ENCODE data around the gene ACIN1. TPM values are rescaled to one million over a fixed set of nuclear protein-coding genes. Genes with fewer than 3 reads are reported as not detected.

The ACIN1 gene
- total and polyA plus RNA-seq, 9 of the 15 experiments (the other 6 are each of a cell fraction or from before 2014, with no cell fraction given), result 5.0 to 196 (median 129) TPM

GRCh38 chr14:23077962-23078361 is 17.0 kb downstream of the ACIN1 start:
- no peak overlapping the region for H3K4me2 ChIP-seq (ENCODE audit: insufficient read depth, low read length)
- peaks cover 11% of the 10 kb centered on the region; the same call in 2 of the 3 replicates for H3K79me2 ChIP-seq (ENCODE audit: control insufficient read depth, insufficient read depth, low read length)
- H3K9ac ChIP-seq (ENCODE audit: insufficient read depth in 1 of 2, low read depth in 2 of 2, low read length in 2 of 2), result peak overlapping the region in 1 of 2 experiments; percentile 38; a peak in 2 of 4 replicates
- TF ChIP-seq HOXB6 (CRISPR knock-in tag; IDR thresholded peaks at IDR 0.05; ENCODE audit: borderline replicate concordance), result no peak
- 0 out of 2 replicates have a peak, but pooled peaks have one; percentile 22 for TF ChIP-seq GTF2A2 (tag; IDR thresholded peaks at IDR 0.05)
- no peak for TF ChIP-seq ATF7 (IDR thresholded peaks at IDR 0.05)
- no peak for TF ChIP-seq ZKSCAN1 (IDR thresholded peaks at IDR 0.05; ENCODE audit: low read depth, low read length)
- TF ChIP-seq SNAPC5 (CRISPR knock-in tag; IDR thresholded peaks at IDR 0.05), result no peak
- no peaks in the 10 kb centered on the region for H3K9me1 ChIP-seq (ENCODE audit: control insufficient read depth, insufficient read depth, low read length)
- no peak for FAIRE-seq
- no TSS peak for BruUV-seq (replicated peaks)
- no peak overlapping the region for H3K4me3 ChIP-seq
- H3K27ac ChIP-seq (ENCODE audit: extremely low read depth, low read depth, low read length), result peak overlapping the region; percentile 71
- H3K9me3 ChIP-seq (replicated peaks; ENCODE audit: control insufficient read depth, insufficient read depth, low read depth, low read length), result no peaks in the 10 kb centered on the region
- 72% methylated on average over 5 of the region's 5 CpGs for WGBS (ENCODE audit: insufficient coverage, low coverage, missing lambda C conversion rate)
- intact Hi-C loops (cut with micrococcal nuclease) (loop anchor here (2.0 kb wide), 1 partner anchor 17 kb away; the partner anchor contains the start of genes ACIN1 and C14orf119), in situ Hi-C loops (cut with MboI) (no loop called here)
- no peaks in the 10 kb centered on the region for H4K20me1 ChIP-seq (replicated peaks; ENCODE audit: control insufficient read depth, insufficient read depth, low read length)
- CTCF ChIA-PET (ENCODE audit: low intra/inter-chr PET ratio), result interaction anchor here (0.6 to 3.2 kb wide), 2 partner anchors 31 to 42 kb away, joined by 4 to 25 read pairs; no protein-coding TSS in a partner anchor
- no peak for DNase-seq (ENCODE audit: extremely low read depth in 1 of 4, low spot score in 3 of 4)
- peaks cover 6 to 29% of the 10 kb centered on the region in 2 experiments; a peak in 3 of 5 replicates for H3K4me1 ChIP-seq (replicated peaks in 1 of 2; ENCODE audit: control insufficient read depth in 2 of 2, insufficient read depth in 2 of 2, low read length in 2 of 2)
- peaks cover 93% of the 10 kb centered on the region for H3K36me3 ChIP-seq (ENCODE audit: control insufficient read depth, insufficient read depth, low read length)
- H2AFZ ChIP-seq (ENCODE audit: low read depth, low read length), result no peak overlapping the region
- POLR2A ChIA-PET, result interaction anchor here (0.6 to 5.1 kb wide), 9 partner anchors 10 to 1592 kb away, joined by 3 to 34 read pairs (median 8); partner anchors contain the start of genes ACIN1 and C14orf119
- H3K27me3 ChIP-seq (ENCODE audit: control insufficient read depth in 2 of 2, insufficient read depth in 2 of 2, low read length in 2 of 2), result no peaks in the 10 kb centered on the region
- no peak; the same call in 2 of the 3 replicates for ATAC-seq

All from K562 (cell line).